HCT116 (cell line): ENCODE data around the gene CSTF3.

Source experiments
- CEBPB ChIP-seq: IDR thresholded peaks from 2 replicates; pipeline ENCODE4 v1.6.1; 2012; ENCODE audit warnings: low read depth
- POLR2A ChIP-seq: IDR thresholded peaks from 2 replicates; pipeline ENCODE4 v1.7.0; 2011; ENCODE audit warnings: borderline replicate concordance; ENCODE audit not compliant: insufficient read depth, insufficient read length; ENCODE audit errors: extremely low read depth
- POLR2AphosphoS5 ChIP-seq: IDR thresholded peaks from 2 replicates; pipeline ENCODE4 v1.6.1; 2011; ENCODE audit warnings: mild to moderate bottlenecking, low read depth, low read length, moderate library complexity
- REST ChIP-seq: IDR thresholded peaks from 2 replicates; pipeline ENCODE4 v1.6.1; 2012; ENCODE audit warnings: low read depth
- SIN3A ChIP-seq: IDR thresholded peaks from 2 replicates; pipeline ENCODE4 v1.6.1; 2012; ENCODE audit warnings: low read depth
- TF ChIP-seq, protein P1 (sequence below), 3 experiments: fragments of 200-600 bp in 1 of 3; sonication (generic) in 1 of 3; IDR thresholded peaks in 2 of 3; conservative IDR thresholded peaks in 1 of 3; 2 replicates each; pipeline ENCODE4 v1.5.1; 2012 to 2017; ENCODE audit warnings: low read depth in 2 of 3, low read length in 2 of 3, antibody characterized with exemption in 1 of 3, borderline replicate concordance in 1 of 3, control low read depth in 1 of 3, mild to moderate bottlenecking in 1 of 3, mixed read lengths in 1 of 3, mixed run types in 1 of 3, moderate library complexity in 1 of 3; ENCODE audit not compliant: insufficient read depth in 1 of 3

DNA sequence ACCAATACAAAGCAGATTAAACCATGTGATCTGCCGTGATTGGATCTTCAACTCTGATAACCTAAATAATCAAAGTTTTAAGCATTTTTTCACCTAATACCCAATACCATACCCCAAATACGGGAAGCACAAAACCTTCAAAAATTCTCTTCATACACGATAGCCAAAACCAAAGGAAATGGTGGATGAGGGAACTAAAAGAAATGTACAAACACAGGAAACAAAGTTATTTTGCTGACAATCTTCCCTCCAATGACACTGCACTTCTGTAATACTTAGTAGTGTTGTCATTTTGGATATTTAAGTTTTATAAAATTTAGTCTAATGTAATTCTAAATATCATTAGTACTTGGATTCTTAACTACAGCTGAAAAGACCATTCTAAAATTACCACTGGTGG is 27.0 kb downstream of the CSTF3 start:
- TF ChIP-seq, protein P1, sequence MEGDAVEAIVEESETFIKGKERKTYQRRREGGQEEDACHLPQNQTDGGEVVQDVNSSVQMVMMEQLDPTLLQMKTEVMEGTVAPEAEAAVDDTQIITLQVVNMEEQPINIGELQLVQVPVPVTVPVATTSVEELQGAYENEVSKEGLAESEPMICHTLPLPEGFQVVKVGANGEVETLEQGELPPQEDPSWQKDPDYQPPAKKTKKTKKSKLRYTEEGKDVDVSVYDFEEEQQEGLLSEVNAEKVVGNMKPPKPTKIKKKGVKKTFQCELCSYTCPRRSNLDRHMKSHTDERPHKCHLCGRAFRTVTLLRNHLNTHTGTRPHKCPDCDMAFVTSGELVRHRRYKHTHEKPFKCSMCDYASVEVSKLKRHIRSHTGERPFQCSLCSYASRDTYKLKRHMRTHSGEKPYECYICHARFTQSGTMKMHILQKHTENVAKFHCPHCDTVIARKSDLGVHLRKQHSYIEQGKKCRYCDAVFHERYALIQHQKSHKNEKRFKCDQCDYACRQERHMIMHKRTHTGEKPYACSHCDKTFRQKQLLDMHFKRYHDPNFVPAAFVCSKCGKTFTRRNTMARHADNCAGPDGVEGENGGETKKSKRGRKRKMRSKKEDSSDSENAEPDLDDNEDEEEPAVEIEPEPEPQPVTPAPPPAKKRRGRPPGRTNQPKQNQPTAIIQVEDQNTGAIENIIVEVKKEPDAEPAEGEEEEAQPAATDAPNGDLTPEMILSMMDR (IDR thresholded peaks at IDR 0.05 in 2 of 3, conservative IDR thresholded peaks at IDR 0.05 in 1 of 3; ENCODE audit: borderline replicate concordance in 1 of 3, insufficient read depth in 1 of 3, low read depth in 2 of 3, low read length in 2 of 3), result no peak
- TF ChIP-seq CEBPB (no peak), REST (no peak), POLR2AphosphoS5 (no peak), SIN3A (no peak), POLR2A (no peak)
